AG04449 (cell line): ENCODE data around the gene DENND1A.

Source experiments
- CTCF ChIA-PET: fragments of 350-600 bp; formaldehyde crosslinking; extraction: SDS; loops from one replicate; lab custom pipeline; 2021; ENCODE audit warnings: antibody characterized with exemption; lab: Yijun Ruan, JAX
- POLR2A ChIA-PET: fragments of 400-600, 350-600 bp; formaldehyde crosslinking; extraction: SDS; loops from one replicate; lab custom pipeline; 2020; ENCODE audit warnings: antibody characterized with exemption, inconsistent platforms; lab: Yijun Ruan, JAX
- DNase-seq: peaks from one replicate; pipeline ENCODE4 v3.0.0-alpha.2; 2010; ENCODE audit warnings: low read depth, low spot score
- H3K4me3 ChIP-seq: 2 replicates; pipeline ENCODE4 v1.5.1; 2011; ENCODE audit warnings: low read depth, mild to moderate bottlenecking, control low read depth, low read length
- TF ChIP-seq, protein P1 (sequence below): IDR thresholded peaks from one replicate; pipeline ENCODE4 v1.5.1; 2011; ENCODE audit warnings: mild to moderate bottlenecking, moderate library complexity, low read length, control low read depth, inconsistent platforms; ENCODE audit not compliant: insufficient read depth; ENCODE audit errors: missing control alignments

Gene DENND1A

DNA sequence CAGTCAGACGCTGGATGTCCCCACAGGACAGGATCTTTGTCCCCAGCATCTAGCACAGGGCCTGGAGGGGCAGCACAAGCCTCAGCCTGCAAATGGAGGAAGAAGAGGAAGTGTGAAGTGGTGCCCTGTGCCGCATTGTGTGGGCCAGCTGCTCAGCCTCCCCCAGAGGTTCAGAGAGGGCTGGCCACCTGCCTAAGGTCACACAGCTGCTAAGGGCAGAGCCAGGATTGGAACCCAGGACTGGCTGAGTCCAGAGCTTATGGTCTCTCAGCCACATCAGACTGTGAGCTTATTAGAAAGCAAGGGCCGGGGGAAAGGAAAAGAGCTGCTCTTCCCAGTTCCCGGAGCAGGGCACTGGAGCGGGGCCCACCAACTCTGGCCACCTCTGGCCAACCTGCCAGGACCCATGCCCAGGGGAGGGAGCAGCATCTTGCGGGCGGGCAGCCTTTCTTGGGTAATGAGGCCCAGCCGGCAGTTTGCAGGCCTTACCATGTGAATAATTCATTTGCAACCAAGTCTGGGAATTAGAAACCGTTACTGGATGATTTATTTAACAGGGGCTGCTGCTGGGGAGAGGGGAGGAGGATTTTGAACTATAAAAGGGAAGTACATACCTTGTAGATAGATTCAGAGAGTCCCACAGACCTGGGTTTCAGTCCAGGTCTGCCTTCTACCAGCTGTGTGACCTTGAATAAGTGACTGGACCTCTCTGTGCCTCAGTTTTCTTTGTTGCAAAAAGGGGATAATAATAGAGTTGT lies 585.6 kb downstream of the DENND1A start:
- DNase-seq = no peak
- CTCF ChIA-PET = interaction anchor here (0.9 to 4.3 kb wide), 4 partner anchors 11 to 286 kb away, joined by 3 to 35 read pairs (median 10); no protein-coding TSS in a partner anchor

DNA sequence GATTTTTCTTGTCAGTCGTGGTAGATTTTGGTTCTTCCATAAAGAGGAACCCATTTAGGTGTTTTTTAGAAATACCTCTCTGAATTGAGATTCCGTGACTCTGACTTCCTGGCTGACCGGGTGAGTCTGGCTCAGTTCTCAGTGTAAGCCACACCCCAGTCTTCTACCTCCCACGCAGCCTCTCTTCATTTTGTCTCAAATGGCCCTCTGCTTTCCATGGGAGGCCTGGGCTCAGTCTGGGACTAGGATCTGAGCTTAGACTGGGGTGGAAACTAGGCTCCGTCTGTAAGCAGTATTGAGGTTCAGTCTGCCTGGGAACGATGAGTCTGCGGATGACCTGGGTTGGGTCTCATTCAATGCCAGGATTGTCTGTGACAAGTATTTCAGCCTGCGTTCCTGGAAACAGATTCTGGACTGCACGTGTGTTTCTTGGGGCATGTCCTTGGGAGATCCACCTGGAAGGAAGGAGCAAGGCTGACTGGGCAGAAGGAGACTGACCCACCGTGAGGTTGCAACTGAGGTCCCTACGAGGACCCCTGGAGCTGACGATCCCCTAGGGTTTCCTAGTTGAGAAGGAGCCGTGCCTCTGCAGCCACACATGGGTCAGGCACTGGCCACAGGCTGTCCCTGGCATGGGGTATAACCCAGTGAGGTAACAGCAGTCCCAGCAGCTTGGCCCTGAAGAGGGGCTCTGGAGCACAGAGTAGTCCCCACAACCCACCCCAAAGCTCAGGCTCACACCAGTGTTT lies 586.3 kb downstream of the DENND1A start:
- ChIA-PET CTCF (interaction anchor here (0.9 to 4.3 kb wide), 4 partner anchors 11 to 286 kb away, joined by 3 to 35 read pairs (median 10); no protein-coding TSS in a partner anchor), POLR2A (interaction anchor here (0.5 to 0.6 kb wide), 2 partner anchors 259 to 352 kb away, joined by 3 read pairs; no protein-coding TSS in a partner anchor)
- no peak overlapping the region for H3K4me3 ChIP-seq
- no peak for DNase-seq
- TF ChIP-seq, protein P1, sequence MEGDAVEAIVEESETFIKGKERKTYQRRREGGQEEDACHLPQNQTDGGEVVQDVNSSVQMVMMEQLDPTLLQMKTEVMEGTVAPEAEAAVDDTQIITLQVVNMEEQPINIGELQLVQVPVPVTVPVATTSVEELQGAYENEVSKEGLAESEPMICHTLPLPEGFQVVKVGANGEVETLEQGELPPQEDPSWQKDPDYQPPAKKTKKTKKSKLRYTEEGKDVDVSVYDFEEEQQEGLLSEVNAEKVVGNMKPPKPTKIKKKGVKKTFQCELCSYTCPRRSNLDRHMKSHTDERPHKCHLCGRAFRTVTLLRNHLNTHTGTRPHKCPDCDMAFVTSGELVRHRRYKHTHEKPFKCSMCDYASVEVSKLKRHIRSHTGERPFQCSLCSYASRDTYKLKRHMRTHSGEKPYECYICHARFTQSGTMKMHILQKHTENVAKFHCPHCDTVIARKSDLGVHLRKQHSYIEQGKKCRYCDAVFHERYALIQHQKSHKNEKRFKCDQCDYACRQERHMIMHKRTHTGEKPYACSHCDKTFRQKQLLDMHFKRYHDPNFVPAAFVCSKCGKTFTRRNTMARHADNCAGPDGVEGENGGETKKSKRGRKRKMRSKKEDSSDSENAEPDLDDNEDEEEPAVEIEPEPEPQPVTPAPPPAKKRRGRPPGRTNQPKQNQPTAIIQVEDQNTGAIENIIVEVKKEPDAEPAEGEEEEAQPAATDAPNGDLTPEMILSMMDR = no peak

More for the DNA sequence above, 585.6 kb downstream of the DENND1A start:
- H3K4me3 ChIP-seq = no peak overlapping the region
- TF ChIP-seq, protein P1 = no peak
- POLR2A ChIA-PET = interaction anchor here (0.5 to 0.6 kb wide), 2 partner anchors 260 to 353 kb away, joined by 3 read pairs; no protein-coding TSS in a partner anchor

DNA sequence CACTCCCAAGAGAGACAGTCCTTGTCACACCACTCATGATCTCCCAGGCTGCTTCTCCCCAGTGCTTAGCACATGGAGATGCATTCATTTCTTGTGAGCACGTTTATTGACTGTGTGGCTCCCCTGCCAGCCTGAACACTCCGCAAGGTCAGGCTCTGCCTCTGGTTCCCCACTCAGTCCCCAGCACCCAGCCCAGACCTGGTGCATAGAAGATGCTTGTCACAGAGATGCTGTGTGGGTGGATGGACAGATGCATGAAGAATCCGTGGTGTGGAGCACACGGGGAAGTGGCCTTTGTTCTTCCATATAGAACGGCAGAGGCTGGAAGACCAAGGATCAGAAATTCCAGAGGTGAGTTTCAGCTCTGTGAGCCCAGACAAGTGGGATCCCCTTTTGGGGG lies 587.7 kb downstream of the DENND1A start:
- CTCF ChIA-PET = interaction anchor here (1.5 to 4.3 kb wide), 3 partner anchors 12 to 260 kb away, joined by 3 to 35 read pairs (median 10); no protein-coding TSS in a partner anchor
- H3K4me3 ChIP-seq = no peak overlapping the region
- DNase-seq = no peak
- POLR2A ChIA-PET = no interaction called here
- TF ChIP-seq, protein P1 = no peak

DNA sequence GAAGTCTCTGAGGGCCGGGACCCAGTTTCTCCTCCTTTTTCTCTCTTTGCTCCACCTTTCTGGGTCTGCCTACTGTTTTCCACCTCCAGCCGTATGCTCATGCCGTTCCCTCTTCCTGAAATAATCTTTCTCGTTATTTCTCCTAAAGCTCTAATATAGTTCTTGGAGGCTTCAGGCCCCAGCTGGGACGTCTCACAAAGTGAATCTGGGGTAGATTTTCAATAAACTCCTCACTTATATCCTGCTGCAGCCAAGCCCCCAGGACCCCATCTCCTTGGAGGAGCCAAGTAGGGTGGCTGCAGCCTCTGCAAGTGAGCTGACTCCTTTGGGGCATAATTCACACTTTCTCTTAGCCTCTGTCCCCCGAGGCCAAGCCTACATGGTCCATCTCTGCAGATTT lies 588.1 kb downstream of the DENND1A start:
- TF ChIP-seq, protein P1 = no peak
- POLR2A ChIA-PET = no interaction called here
- CTCF ChIA-PET = interaction anchor here (1.5 to 10.4 kb wide), 4 partner anchors 8 to 260 kb away, joined by 3 to 84 read pairs (median 22); no protein-coding TSS in a partner anchor
- no peak overlapping the region for H3K4me3 ChIP-seq
- DNase-seq = no peak

DNA sequence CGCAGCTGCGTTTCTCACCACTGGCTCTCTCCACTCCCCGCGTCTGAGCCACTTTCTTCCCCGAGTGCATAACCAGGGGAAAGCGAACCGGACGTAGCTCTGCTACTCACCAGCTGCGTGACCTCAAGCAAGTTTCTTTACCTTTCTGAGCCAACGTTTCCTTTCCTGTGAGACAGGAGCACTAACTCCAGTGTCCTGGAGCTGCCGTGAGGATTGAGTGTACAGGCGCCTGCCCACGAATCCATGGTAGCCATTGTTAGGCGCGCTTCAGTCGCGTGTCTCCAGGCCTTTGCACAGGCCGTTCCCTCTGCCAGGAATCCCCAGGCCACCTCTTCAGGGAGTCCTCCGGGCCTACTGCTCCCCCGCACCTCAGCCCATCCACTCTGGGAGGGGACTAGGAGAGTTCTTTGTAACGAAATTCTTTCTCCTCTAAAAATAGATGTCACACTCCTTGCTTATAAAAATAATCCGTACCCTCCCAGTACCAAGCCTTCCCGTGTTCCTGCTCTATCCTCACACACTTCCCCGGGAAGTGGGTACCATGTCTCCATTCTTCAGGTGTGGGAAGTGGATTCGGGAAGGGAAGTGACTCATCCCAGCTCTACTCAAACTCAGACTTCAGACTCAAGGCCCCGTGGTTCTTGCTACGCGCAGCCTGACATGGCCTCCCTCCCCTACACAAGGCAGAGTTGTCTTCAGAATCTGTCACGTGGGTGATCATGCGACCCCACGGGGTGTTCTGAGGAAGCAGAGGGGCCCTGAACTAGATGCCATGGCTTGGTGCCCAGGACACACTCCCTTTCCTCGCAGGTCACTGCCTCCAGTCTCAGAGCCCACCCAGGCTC lies 590.0 kb downstream of the DENND1A start:
- ChIA-PET CTCF (interaction anchor here (2.5 to 10.4 kb wide), 2 partner anchors 10 to 15 kb away, joined by 10 to 84 read pairs; no protein-coding TSS in a partner anchor), POLR2A (no interaction called here)
- TF ChIP-seq, protein P1 = no peak
- no peak overlapping the region for H3K4me3 ChIP-seq
- no peak for DNase-seq
